ENCODE results near the gene PPM1N. TPM values are rescaled to one million over a fixed set of nuclear protein-coding genes. Genes with fewer than 3 reads are reported as not detected.

The PPM1N gene
- total RNA-seq, 2 donors from 2014 or later, result 3.2 to 3.5 TPM

GRCh38 chr19:45500918-45501729 lies 2.9 kb downstream of the PPM1N start:
- Histone ChIP-seq H3K9me3 (ENCODE audit: control insufficient read depth, low read length) (no peaks in the 10 kb centered on the region), H3K36me3 (ENCODE audit: control insufficient read depth, insufficient read depth, low read length) (no peaks in the 10 kb centered on the region), H3K27ac (ENCODE audit: low read depth, low read length) (no peak overlapping the region), H3K4me3 (ENCODE audit: low read length) (no peak overlapping the region), H3K4me1 (ENCODE audit: control insufficient read depth, insufficient read depth, low read length) (no peaks in the 10 kb centered on the region), H3K9ac (ENCODE audit: extremely low read depth, low read length, poor library complexity, severe bottlenecking) (no peak overlapping the region), H3K27me3 (ENCODE audit: control insufficient read depth, insufficient read depth, low read length, poor library complexity, severe bottlenecking) (peaks cover 28% of the 10 kb centered on the region)
- Mint-ChIP-seq H3K27me3 (ENCODE audit: insufficient read depth) (peaks cover 50% of the 10 kb centered on the region), H3K4me1 (peaks cover 16% of the 10 kb centered on the region), H3K36me3 (ENCODE audit: low read depth) (peaks cover 3% of the 10 kb centered on the region), H3K9me3 (no peaks in the 10 kb centered on the region), H3K27ac (no peak overlapping the region), H3K4me3 (no peak overlapping the region)
- 65 to 70% methylated on average over 7 to 8 of the region's 8 CpGs for WGBS, 2 experiments (ENCODE audit: insufficient coverage in 1 of 2, insufficient read length in 1 of 2)
- no peak for TF ChIP-seq CTCF (conservative IDR thresholded peaks at IDR 0.05)
- peak; percentile 68 for DNase-seq

DNA sequence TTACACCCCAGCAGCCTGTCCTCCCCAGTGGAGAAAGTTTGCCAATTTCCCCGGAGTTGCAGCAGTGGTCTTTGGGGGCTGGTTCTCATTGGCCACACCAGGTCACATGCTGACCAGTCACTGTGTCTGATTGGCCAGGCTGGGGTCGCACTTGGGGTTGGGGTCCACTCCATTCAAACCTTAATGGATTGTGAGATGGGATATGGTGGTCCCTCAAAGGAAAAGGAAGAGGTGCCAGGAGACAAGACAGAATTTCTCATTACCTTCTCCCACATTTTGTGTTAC lies 3.4 kb downstream of the PPM1N start:
- Histone ChIP-seq H3K4me3 (ENCODE audit: low read length) (no peak overlapping the region), H3K36me3 (ENCODE audit: control insufficient read depth, insufficient read depth, low read length) (no peaks in the 10 kb centered on the region), H3K27me3 (ENCODE audit: control insufficient read depth, insufficient read depth, low read length, poor library complexity, severe bottlenecking) (peaks cover 28% of the 10 kb centered on the region), H3K9me3 (ENCODE audit: control insufficient read depth, low read length) (no peaks in the 10 kb centered on the region), H3K4me1 (ENCODE audit: control insufficient read depth, insufficient read depth, low read length) (no peaks in the 10 kb centered on the region), H3K27ac (ENCODE audit: low read depth, low read length) (no peak overlapping the region), H3K9ac (ENCODE audit: extremely low read depth, low read length, poor library complexity, severe bottlenecking) (no peak overlapping the region)
- DNase-seq, result peak; percentile 74
- WGBS, 2 experiments (ENCODE audit: insufficient coverage in 1 of 2, insufficient read length in 1 of 2), result 64 to 65% methylated on average over 1 to 2 of the region's 2 CpGs
- peaks cover 50% of the 10 kb centered on the region for H3K27me3 Mint-ChIP-seq (ENCODE audit: insufficient read depth)
- TF ChIP-seq CTCF (conservative IDR thresholded peaks at IDR 0.05), result no peak
- H3K9me3 Mint-ChIP-seq, result no peaks in the 10 kb centered on the region
- no peak overlapping the region for H3K4me3 Mint-ChIP-seq
- H3K27ac Mint-ChIP-seq, result no peak overlapping the region
- H3K4me1 Mint-ChIP-seq, result peaks cover 18% of the 10 kb centered on the region
- H3K36me3 Mint-ChIP-seq (ENCODE audit: low read depth), result peaks cover 3% of the 10 kb centered on the region

DNA sequence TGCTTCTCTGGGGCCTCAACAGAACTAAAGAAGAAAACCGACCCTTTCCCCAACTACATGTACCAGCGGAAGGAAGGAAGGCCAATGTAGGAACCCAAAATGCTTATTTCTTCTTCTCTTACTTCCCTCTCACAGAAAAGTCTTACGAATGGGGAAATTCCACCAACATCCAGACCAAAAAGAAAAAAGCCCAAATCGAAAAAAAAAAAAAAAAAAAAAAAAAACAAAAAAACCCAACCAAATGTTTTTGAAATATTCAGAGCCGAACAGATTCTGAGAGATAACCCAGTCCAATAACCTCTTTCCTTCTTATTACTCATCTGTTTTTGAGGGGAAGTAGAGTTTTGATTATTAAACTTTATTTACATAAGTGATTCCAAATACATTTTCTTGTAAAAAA lies 3.9 kb downstream of the PPM1N start:
- Mint-ChIP-seq H3K36me3 (ENCODE audit: low read depth) (peaks cover 3% of the 10 kb centered on the region), H3K27ac (no peak overlapping the region), H3K9me3 (no peaks in the 10 kb centered on the region), H3K27me3 (ENCODE audit: insufficient read depth) (peaks cover 48% of the 10 kb centered on the region), H3K4me3 (no peak overlapping the region), H3K4me1 (peaks cover 17% of the 10 kb centered on the region)
- Histone ChIP-seq H3K9ac (ENCODE audit: extremely low read depth, low read length, poor library complexity, severe bottlenecking) (no peak overlapping the region), H3K4me1 (ENCODE audit: control insufficient read depth, insufficient read depth, low read length) (no peaks in the 10 kb centered on the region), H3K27me3 (ENCODE audit: control insufficient read depth, insufficient read depth, low read length, poor library complexity, severe bottlenecking) (peaks cover 28% of the 10 kb centered on the region), H3K4me3 (ENCODE audit: low read length) (no peak overlapping the region), H3K9me3 (ENCODE audit: control insufficient read depth, low read length) (no peaks in the 10 kb centered on the region), H3K36me3 (ENCODE audit: control insufficient read depth, insufficient read depth, low read length) (no peaks in the 10 kb centered on the region), H3K27ac (ENCODE audit: low read depth, low read length) (no peak overlapping the region)
- TF ChIP-seq CTCF (conservative IDR thresholded peaks at IDR 0.05), result no peak
- 87% methylated on average over 4 of the region's 5 CpGs; no CpG with 5 or more reads in 1 of the 2 experiments for WGBS, 2 experiments (ENCODE audit: insufficient coverage in 1 of 2, insufficient read length in 1 of 2)
- DNase-seq, result no peak

Measured in endodermal cell (in vitro differentiated cells).